NCI-H526 (cell line): ENCODE results near the gene MBNL2.

Experiments
- DNase-seq, 2 experiments: peaks; one replicate each; lab custom pipeline; 2025; lab: John Stamatoyannopoulos, UW

The MBNL2 gene

GRCh38 chr13:97380696-97381095, 158.6 kb downstream of the MBNL2 start:
- DNase-seq, result no peak

DNA sequence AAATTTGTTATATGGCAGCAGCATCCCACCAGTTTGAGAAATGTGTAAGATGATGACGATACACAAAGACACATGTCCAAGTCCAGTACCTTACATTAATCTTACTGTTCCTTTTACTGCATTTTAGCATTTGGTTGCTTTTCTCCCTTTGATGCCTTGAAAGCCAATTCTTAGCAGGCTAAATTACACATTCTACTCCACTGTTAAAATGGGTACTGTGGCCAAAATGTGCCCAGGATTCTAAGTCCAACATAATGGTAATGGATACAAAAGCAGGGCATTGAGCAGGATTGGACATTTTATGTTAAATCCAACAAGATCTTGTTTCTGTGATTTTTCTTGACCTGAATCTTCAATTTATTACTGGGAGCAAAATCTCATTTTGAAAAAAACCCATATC, 159.1 kb downstream of the MBNL2 start:
- no peak for DNase-seq

- DNase-seq, result no peak
Measured at GRCh38 chr13:97382276-97382675, 160.1 kb downstream of the MBNL2 start.

DNA sequence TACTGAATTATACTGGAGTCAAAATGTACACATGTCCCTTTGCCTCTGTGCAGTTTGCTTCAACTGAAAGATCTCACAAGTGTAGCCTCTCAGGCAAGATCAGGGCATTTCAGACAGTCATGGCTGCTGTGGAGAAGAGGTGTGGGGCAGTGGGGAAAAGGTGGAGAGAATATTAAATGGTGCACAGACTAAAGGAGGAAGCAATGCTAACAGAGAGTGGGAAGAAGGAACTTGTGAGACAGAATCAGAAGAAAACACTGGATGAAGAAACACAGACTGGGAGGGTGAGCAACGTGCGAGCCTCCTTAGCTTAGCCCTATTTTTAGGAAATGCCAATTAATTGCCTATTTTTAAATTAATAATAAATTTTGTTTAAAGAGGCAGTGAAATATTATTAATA, 162.2 kb downstream of the MBNL2 start:
- no peak for DNase-seq

DNA sequence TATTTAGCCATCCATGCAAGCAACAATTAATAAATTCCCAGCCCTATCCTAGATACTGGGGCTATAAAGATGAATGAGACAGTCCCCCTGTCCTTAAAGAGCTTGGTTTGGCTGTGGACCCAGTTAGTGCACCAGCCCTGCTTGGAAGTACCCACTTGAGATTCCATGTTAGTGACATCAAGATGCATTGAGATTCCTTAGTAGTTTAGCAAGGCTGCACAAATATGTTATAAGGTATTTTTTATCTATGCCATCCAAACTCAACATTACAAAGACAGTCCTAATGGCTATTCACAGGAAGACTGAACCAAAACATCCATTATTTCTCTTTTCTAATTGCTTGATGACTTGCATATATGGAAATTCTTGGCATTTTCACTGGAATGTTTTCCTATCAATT, 163.0 kb downstream of the MBNL2 start:
- DNase-seq, result no peak

DNA sequence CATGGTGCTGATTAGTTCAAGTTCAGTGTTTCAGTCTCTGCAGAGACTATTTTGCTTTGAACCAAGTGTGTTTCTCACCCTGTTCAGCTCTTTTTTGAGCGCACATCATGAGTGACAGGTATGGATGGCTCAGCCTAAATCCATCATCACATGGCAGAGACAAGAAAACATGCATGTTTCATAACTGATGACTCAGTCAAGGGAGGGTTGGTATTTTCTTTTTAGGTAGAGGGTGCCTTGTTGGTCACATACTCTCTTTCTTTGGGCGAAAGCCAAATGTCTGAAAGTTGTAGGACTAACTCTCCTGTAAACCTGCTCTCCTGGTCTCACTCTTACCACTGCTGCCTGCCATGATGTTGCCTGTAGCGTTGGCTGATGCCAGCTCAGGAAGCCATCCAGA, 163.7 kb downstream of the MBNL2 start:
- DNase-seq, result no peak

GRCh38 chr13:97386801-97387484, 164.8 kb downstream of the MBNL2 start:
- DNase-seq, result no peak

- DNase-seq, result no peak
Measured at GRCh38 chr13:97387485-97387839, 165.3 kb downstream of the MBNL2 start.

DNA sequence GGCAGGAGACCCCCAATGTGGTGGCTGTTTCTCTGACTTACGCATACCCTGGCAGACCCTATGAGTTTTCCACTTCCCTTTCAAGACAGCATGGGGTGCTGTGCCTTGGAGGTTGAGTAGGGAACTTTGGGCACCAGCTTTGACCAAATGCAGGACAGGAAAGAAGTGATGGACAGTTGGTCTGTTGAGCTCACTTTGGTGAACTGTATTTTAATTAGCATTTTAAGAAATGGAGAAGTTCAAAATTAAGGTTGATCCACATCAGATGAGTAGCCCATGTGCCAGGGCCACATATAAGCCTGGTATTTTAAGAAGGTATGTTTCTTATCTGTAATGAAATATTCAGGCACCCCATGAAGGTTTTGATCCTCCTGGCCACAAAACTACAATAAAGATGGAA, 165.8 kb downstream of the MBNL2 start:
- no peak for DNase-seq

- DNase-seq, result no peak
Measured at GRCh38 chr13:97388373-97388772, 166.2 kb downstream of the MBNL2 start.

DNA sequence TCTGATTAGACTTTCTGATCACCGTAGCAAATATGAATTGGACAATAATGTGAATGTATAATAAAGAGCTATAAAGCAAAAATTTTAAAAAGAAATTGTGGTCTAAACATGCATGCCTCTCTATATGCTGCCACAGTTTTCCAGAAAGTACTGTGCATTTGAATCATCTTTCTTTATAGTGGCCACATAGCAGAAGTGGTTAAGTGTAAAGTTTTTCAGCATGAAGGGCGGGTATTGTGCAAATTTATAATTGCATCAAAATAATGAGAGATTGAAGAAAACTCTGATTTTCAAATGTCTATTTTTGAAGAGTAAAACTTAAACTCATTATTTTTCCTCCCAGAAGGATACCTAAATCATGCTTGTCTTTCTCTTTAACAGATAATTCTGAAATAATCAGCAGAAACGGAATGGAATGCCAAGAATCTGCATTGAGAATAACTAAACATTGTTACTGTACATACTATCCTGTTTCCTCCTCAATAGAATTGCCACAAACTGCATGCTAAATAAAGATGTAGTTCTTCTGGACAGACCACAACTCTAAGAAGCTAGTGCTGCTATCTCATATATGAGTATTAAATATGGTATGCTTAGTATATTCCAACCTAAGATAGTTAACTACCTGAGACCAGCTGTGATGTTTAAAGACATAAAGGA, 168.9 kb downstream of the MBNL2 start:
- DNase-seq, result no peak

DNA sequence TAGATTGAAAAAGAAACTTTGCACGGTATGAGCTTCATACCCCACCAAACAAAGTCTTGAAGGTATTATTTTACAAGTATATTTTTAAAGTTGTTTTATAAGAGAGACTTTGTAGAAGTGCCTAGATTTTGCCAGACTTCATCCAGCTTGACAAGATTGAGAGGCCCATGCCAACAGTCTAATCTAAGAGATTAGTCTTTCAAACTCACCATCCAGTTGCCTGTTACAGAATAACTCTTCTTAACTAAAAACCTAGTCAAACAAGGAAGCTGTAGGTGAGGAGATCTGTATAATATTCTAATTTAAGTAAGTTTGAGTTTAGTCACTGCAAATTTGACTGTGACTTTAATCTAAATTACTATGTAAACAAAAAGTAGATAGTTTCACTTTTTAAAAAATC, 169.9 kb downstream of the MBNL2 start:
- no peak for DNase-seq

DNA sequence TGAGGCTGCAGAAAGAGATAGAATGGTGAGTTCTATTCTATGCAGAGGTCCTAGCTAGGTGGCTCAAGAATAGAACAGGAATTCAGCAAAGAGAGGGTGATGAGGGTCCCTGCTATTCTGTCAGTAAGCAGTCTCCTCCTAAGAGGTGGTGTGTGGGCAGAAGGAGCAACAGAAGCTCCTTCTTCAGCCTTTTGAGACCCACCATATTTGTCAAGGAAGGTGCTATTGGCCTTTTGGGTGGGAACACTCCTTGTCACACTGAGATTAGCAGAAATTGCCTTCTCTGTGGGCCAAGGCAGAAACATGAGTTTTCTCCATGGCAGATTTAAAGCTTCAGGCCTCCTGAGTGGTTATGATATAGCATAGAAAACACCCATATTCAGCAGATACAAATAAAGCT, 172.4 kb downstream of the MBNL2 start:
- no peak for DNase-seq

DNA sequence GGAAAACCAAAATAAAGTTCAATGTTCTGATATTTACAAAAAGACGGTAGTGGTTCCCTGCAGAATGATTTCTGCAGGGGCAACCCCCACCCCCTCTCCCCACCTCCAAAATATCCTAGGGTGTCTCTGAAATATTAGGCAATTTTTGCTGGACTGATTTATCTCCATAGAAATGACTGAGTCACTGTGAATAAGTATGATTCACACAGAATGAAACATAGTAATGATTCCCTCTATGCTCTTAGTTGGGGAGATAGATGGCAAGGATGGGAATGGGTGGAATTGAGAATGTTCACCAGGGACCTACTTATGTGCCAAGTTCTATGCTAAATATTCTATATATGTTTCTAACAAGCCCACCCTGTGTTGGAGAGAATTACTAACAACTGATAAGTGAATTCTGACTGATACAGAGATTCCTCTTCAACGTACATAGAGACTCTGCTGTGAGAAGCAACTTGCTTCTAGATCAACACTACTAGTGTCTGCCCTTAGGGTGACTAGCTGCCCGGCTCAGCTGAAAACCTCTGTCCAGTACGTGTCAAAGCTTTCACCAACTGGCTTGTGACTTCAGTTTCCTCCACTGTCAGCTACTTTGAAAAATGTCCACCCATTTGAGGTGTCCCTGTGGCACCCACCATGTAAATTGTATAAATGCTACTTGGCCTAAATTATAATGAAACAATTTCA, 173.5 kb downstream of the MBNL2 start:
- no peak for DNase-seq

GRCh38 chr13:97397267-97397666, 175.1 kb downstream of the MBNL2 start:
- DNase-seq, result no peak

DNA sequence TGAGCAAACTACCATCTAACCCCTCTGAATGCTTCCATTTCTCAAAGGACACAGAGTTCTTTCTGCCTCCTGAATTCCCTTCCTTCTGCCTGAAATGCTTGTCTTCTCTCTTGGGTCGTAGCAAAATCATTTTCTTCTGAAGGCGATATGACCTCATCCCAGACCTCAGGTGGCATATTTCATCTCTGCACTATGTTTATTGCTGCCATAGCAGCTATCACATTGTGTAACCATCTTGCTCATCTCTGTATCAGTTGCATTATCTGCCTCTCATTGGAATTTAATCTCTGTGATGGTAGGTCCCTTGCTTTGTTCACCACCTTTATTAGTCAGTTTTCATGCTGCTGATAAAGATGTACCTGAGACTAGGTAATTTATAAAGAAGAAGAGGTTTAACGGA, 179.3 kb downstream of the MBNL2 start:
- no peak for DNase-seq

- DNase-seq, result no peak
Measured at GRCh38 chr13:97403893-97404750, 182.0 kb downstream of the MBNL2 start.

DNA sequence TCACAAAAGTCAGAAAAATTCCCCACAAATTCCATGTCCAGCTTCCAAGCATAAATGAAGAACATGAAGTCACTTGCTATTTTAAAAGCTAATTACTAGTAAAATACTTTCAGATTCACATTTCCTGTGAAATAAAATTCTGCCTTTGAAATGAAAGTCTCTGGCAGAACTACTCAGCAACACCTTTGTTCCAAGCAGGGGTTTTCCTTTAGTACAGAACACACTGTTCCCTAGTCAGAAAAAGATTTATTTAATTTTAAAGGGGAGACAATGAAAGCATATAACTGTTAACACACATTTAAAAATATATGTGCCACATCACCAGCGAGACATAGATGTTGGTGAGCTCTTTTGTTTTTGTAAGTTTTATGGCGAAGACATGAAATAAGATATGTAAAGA, 185.4 kb downstream of the MBNL2 start:
- DNase-seq, result no peak

DNA sequence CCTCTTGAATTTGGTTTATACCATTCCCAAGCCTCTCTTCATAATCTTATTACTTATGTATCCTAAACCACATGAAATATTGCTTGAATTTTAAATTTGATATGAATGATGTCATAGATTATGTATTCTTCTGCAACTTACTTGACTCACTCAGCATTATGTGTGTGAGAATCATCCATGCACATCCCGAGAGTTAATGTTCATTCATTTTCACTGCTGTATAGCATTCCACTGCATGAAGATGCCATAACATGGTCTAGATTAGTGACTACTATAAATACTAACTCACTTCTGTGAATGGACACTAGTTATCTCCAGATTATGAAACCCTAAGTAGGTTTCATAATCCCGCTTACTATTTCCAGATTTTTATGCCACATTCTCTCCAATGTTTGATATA, 186.8 kb downstream of the MBNL2 start:
- DNase-seq, result no peak

DNA sequence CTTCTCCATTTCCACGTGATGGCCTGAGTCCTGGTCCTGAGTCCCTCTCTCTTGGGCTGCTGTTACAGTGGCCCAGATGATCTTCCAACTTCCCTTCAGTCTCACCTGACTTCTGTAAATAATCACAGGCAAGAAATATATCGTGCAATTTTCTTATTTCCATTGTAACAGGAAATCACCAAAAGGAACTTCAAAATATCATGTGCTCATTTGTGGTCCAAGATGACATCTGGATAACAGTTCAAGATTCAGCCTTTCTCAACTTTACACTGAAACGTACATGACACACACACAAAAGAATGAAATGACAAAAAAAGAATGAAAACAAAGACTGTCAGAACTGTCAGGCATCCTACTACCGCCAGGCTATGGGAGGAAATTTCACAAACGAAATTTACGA, 189.9 kb downstream of the MBNL2 start:
- no peak for DNase-seq

DNA sequence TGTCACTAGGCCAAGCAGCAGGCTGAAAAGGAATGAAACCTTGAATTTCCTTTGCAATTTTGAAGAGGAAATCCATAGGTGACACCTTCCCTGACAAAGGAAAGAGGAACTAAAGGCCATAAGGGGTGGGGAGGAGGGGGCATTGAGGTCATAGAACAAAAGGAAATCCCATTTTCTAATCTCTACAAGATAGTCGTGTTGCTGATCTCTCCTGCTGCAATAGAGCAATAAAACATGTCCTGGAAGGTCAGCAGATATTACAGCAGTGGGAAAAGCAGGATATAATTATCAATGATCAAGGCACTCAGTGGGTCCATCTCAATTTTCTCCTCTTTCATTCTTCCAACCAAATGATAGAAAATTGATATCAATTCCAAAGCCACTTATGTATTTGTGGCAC, 191.6 kb downstream of the MBNL2 start:
- DNase-seq, result no peak

DNA sequence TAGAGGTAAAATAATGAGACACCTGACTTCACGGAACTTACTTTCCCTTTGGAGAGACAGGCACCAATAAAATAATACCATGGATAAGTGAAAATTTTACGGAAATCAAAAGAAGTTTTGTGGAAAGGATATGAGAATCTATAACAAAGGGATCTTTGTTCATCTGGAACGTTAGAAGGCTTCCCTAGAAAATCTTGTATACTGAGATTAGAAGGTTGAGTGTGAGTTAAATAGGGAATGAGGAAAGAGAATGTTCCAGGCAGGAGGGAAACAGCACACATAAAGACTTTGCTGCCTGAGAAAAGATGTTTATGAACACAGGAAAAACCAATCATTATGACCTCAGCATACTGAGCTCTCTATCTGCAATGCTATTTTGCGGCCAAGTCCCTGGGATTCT, 192.3 kb downstream of the MBNL2 start:
- DNase-seq, result no peak

DNA sequence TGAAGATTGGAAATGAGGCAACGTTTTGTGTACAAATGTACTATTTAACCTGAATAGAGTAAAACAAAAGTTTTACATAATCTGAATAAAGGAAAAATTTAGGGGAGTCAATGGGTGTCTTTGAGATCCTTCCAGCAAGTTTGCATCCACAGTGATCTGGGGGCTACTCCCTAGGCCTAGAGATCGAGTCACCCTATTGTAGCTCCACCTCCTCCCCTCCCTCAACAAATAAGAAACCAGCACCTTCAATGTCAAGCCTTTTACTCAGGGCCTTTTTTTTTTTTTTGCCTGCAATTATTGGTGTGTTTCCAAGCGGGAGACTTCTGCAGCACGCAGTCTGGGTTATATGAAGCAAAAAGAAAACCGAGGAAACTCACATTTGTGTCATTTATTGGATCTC, 195.6 kb downstream of the MBNL2 start:
- DNase-seq, result no peak
